Endothelial cell (in vitro differentiated cells): ENCODE results near the gene SCUBE2. TPM values are rescaled to one million over a fixed set of nuclear protein-coding genes. Genes with fewer than 3 reads are reported as not detected.
"Not testable (repeated sequence)": the region's sequence is repeated elsewhere in the genome, so short reads cannot be mapped to it uniquely, and the experiment has no call there.

Source experiments
- DNase-seq: peaks from one replicate; pipeline ENCODE4 v3.0.0; 2021; ENCODE audit warnings: low spot score
- H3K27ac Mint-ChIP-seq: one replicate; pipeline ENCODE4 v1.8.0; 2021; ENCODE audit warnings: mixed read lengths, inconsistent platforms; ENCODE audit not compliant: unreplicated experiment
- H3K27me3 Mint-ChIP-seq: one replicate; pipeline ENCODE4 v1.8.0; 2021; ENCODE audit warnings: mild to moderate bottlenecking, moderate library complexity, mixed read lengths, inconsistent platforms; ENCODE audit not compliant: unreplicated experiment
- H3K36me3 Mint-ChIP-seq: one replicate; pipeline ENCODE4 v1.8.0; 2021; ENCODE audit warnings: mild to moderate bottlenecking, low read depth, mixed read lengths, inconsistent platforms; ENCODE audit not compliant: unreplicated experiment
- H3K4me1 Mint-ChIP-seq: one replicate; pipeline ENCODE4 v1.8.0; 2021; ENCODE audit warnings: mild to moderate bottlenecking, mixed read lengths, inconsistent platforms; ENCODE audit not compliant: unreplicated experiment
- H3K4me3 Mint-ChIP-seq: one replicate; pipeline ENCODE4 v1.8.0; 2021; ENCODE audit warnings: mild to moderate bottlenecking, mixed read lengths, inconsistent platforms; ENCODE audit not compliant: unreplicated experiment
- H3K9me3 Mint-ChIP-seq: one replicate; pipeline ENCODE4 v1.8.0; 2021; ENCODE audit warnings: mixed read lengths, inconsistent platforms; ENCODE audit not compliant: unreplicated experiment
- CTCF ChIP-seq: fragments of 200-600 bp; sonication (generic); IDR thresholded peaks from one replicate; pipeline ENCODE4 v1.5.0; 2021; ENCODE audit warnings: antibody characterized with exemption; ENCODE audit not compliant: unreplicated experiment
- total RNA-seq: library from RNA; stranded (reverse); fragmentation: NEBNext Ultra II Directional; extraction: Animal tissue kit (Norgen Biotek cat#: 25700); gene quantifications from one replicate; pipeline ENCODE4 v1.2.1, GENCODE V29; 2021; ENCODE audit not compliant: unreplicated experiment

SCUBE2 gene
- total RNA-seq, 1 donor from 2014 or later, result 2.4 TPM

- peaks cover 19% of the 10 kb centered on the region for H3K36me3 Mint-ChIP-seq
- DNase-seq, result no peak
- H3K27me3 Mint-ChIP-seq, result no peaks in the 10 kb centered on the region
- TF ChIP-seq CTCF, result no peak
- H3K9me3 Mint-ChIP-seq, result peaks cover 4% of the 10 kb centered on the region
- H3K4me3 Mint-ChIP-seq, result no peak overlapping the region
- no peaks in the 10 kb centered on the region for H3K4me1 Mint-ChIP-seq
- H3K27ac Mint-ChIP-seq, result no peak overlapping the region
Measured at GRCh38 chr11:9109858-9110731, 18.7 kb upstream of the SCUBE2 start.

- Mint-ChIP-seq H3K36me3 (no peaks in the 10 kb centered on the region), H3K27ac (no peak overlapping the region)
- TF ChIP-seq CTCF, result no peak
Measured at GRCh38 chr11:9104580-9104979, 13.2 kb upstream of the SCUBE2 start.

GRCh38 chr11:9103542-9104276 lies 12.3 kb upstream of the SCUBE2 start:
- no peaks in the 10 kb centered on the region for H3K9me3 Mint-ChIP-seq
- no peaks in the 10 kb centered on the region for H3K4me1 Mint-ChIP-seq
- H3K27me3 Mint-ChIP-seq, result peaks cover 2% of the 10 kb centered on the region
- no peak overlapping the region for H3K27ac Mint-ChIP-seq
- H3K36me3 Mint-ChIP-seq, result no peaks in the 10 kb centered on the region
- H3K4me3 Mint-ChIP-seq, result no peak overlapping the region
- no peak for TF ChIP-seq CTCF
- no peak for DNase-seq

More at GRCh38 chr11:9104580-9104979, 13.2 kb upstream of the SCUBE2 start:
- no peak for DNase-seq
- H3K27me3 Mint-ChIP-seq, result peaks cover 2% of the 10 kb centered on the region
- H3K9me3 Mint-ChIP-seq, result no peaks in the 10 kb centered on the region
- H3K4me3 Mint-ChIP-seq, result no peak overlapping the region
- no peaks in the 10 kb centered on the region for H3K4me1 Mint-ChIP-seq

GRCh38 chr11:9099617-9100016 lies 8.2 kb upstream of the SCUBE2 start:
- H3K4me3 Mint-ChIP-seq, result no peak overlapping the region
- no peak overlapping the region for H3K27ac Mint-ChIP-seq
- no peak for TF ChIP-seq CTCF
- H3K9me3 Mint-ChIP-seq, result no peaks in the 10 kb centered on the region
- H3K4me1 Mint-ChIP-seq, result no peaks in the 10 kb centered on the region
- no peaks in the 10 kb centered on the region for H3K36me3 Mint-ChIP-seq
- DNase-seq, result no peak
- H3K27me3 Mint-ChIP-seq, result peaks cover 2% of the 10 kb centered on the region

GRCh38 chr11:9098455-9098854 lies 7.1 kb upstream of the SCUBE2 start:
- not testable (repeated sequence) for DNase-seq, H3K9me3 Mint-ChIP-seq, H3K4me3 Mint-ChIP-seq, H3K4me1 Mint-ChIP-seq, H3K27me3 Mint-ChIP-seq, H3K27ac Mint-ChIP-seq, H3K36me3 Mint-ChIP-seq

- H3K27me3 Mint-ChIP-seq, H3K4me1 Mint-ChIP-seq, H3K4me3 Mint-ChIP-seq, DNase-seq, H3K9me3 Mint-ChIP-seq, H3K27ac Mint-ChIP-seq, H3K36me3 Mint-ChIP-seq: not testable (repeated sequence)
Measured at GRCh38 chr11:9097186-9097943, 6.0 kb upstream of the SCUBE2 start.
